ENCODE data around the gene CRYGB. TPM values are rescaled to one million over a fixed set of nuclear protein-coding genes. Genes with fewer than 3 reads are reported as not detected.

CRYGB gene
- polyA plus RNA-seq, 1 of the 3 experiments (the other 2 are of a cell fraction), result not detected

DNA sequence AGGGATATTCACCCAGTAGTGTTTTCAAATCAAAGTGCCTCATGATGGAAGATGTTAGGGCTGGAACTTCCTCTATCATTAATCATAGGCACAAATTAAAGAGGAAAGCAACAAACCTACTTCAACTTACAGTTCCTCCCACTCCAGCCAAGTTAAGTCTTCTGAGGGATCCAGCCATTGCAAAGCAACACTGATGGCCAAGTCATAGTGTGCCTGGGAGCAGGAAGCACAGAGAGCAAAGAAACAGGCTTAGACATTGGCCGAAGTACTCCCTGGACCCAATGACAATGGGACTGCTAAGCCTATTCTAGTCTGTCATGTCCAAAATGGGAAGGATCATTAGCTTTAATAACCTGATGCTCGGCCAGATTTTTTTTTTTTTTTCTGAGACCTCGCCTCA, 36.9 kb upstream of the CRYGB start:
- ChIA-PET POLR2A (no interaction called here), CTCF (no interaction called here)
- Histone ChIP-seq H3F3A (replicated peaks; ENCODE audit: insufficient read depth) (no peaks in the 10 kb centered on the region), H3K27ac (ENCODE audit: low read depth in 2 of 2, low read length in 1 of 2) (no peak overlapping the region), H3K9me3 (no peaks in the 10 kb centered on the region), H3K4me1 (ENCODE audit: control insufficient read depth in 1 of 2, insufficient read depth in 2 of 2, low read depth in 1 of 2, low read length in 1 of 2) (no peaks in the 10 kb centered on the region; a peak in 1 of 4 replicates), H3K79me2 (ENCODE audit: insufficient read depth) (no peaks in the 10 kb centered on the region), H3K27me3 (ENCODE audit: insufficient read depth) (no peaks in the 10 kb centered on the region), H2AFZ (ENCODE audit: low read depth) (no peak overlapping the region), H3K4me2 (no peak overlapping the region), H3K36me3 (replicated peaks in 1 of 2; ENCODE audit: control insufficient read depth in 1 of 2, insufficient read depth in 2 of 2, low read length in 1 of 2) (no peaks in the 10 kb centered on the region), H3K4me3 (ENCODE audit: low read depth in 2 of 2, low read length in 1 of 2) (no peak overlapping the region), H3K9me2 (no peaks in the 10 kb centered on the region), H3K9ac (no peak overlapping the region), H4K20me1 (ENCODE audit: insufficient read depth) (no peaks in the 10 kb centered on the region)
- TF ChIP-seq FOSL2 (IDR thresholded peaks at IDR 0.05; ENCODE audit: borderline replicate concordance, low read depth) (no peak), GABPA (IDR thresholded peaks at IDR 0.05; ENCODE audit: low read depth) (no peak), YY1 (IDR thresholded peaks at IDR 0.05; ENCODE audit: low read depth) (no peak), ELF1 (IDR thresholded peaks at IDR 0.05) (no peak), MEF2A (IDR thresholded peaks at IDR 0.05; ENCODE audit: borderline replicate concordance, low read depth) (no peak), POLR2AphosphoS5 (IDR thresholded peaks at IDR 0.05; ENCODE audit: low read depth, low read length) (no peak), RAD21 (IDR thresholded peaks at IDR 0.05; ENCODE audit: low read length) (no peak), SIN3A (IDR thresholded peaks at IDR 0.05; ENCODE audit: borderline replicate concordance, low read depth, low read length) (no peak), FOXJ3 (CRISPR knock-in tag; IDR thresholded peaks at IDR 0.05) (no peak), MXI1 (IDR thresholded peaks at IDR 0.05; ENCODE audit: low read depth, low read length) (no peak), JUND (IDR thresholded peaks at IDR 0.05) (no peak)
- TF ChIP-seq, protein P1, sequence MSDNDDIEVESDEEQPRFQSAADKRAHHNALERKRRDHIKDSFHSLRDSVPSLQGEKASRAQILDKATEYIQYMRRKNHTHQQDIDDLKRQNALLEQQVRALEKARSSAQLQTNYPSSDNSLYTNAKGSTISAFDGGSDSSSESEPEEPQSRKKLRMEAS (IDR thresholded peaks at IDR 0.05; ENCODE audit: low read depth), result no peak
- TF ChIP-seq, protein P2, sequence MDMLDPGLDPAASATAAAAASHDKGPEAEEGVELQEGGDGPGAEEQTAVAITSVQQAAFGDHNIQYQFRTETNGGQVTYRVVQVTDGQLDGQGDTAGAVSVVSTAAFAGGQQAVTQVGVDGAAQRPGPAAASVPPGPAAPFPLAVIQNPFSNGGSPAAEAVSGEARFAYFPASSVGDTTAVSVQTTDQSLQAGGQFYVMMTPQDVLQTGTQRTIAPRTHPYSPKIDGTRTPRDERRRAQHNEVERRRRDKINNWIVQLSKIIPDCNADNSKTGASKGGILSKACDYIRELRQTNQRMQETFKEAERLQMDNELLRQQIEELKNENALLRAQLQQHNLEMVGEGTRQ (IDR thresholded peaks at IDR 0.05; ENCODE audit: borderline replicate concordance, low read depth, low read length), result no peak
- TF ChIP-seq, protein P3, sequence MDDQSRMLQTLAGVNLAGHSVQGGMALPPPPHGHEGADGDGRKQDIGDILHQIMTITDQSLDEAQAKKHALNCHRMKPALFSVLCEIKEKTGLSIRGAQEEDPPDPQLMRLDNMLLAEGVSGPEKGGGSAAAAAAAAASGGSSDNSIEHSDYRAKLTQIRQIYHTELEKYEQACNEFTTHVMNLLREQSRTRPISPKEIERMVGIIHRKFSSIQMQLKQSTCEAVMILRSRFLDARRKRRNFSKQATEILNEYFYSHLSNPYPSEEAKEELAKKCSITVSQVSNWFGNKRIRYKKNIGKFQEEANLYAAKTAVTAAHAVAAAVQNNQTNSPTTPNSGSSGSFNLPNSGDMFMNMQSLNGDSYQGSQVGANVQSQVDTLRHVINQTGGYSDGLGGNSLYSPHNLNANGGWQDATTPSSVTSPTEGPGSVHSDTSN (IDR thresholded peaks at IDR 0.05), result no peak
- TF ChIP-seq, protein P4, sequence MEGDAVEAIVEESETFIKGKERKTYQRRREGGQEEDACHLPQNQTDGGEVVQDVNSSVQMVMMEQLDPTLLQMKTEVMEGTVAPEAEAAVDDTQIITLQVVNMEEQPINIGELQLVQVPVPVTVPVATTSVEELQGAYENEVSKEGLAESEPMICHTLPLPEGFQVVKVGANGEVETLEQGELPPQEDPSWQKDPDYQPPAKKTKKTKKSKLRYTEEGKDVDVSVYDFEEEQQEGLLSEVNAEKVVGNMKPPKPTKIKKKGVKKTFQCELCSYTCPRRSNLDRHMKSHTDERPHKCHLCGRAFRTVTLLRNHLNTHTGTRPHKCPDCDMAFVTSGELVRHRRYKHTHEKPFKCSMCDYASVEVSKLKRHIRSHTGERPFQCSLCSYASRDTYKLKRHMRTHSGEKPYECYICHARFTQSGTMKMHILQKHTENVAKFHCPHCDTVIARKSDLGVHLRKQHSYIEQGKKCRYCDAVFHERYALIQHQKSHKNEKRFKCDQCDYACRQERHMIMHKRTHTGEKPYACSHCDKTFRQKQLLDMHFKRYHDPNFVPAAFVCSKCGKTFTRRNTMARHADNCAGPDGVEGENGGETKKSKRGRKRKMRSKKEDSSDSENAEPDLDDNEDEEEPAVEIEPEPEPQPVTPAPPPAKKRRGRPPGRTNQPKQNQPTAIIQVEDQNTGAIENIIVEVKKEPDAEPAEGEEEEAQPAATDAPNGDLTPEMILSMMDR (IDR thresholded peaks at IDR 0.05), result no peak
- TF ChIP-seq, protein P5, sequence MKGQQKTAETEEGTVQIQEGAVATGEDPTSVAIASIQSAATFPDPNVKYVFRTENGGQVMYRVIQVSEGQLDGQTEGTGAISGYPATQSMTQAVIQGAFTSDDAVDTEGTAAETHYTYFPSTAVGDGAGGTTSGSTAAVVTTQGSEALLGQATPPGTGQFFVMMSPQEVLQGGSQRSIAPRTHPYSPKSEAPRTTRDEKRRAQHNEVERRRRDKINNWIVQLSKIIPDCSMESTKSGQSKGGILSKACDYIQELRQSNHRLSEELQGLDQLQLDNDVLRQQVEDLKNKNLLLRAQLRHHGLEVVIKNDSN (IDR thresholded peaks at IDR 0.05; ENCODE audit: borderline replicate concordance, low read depth), result no peak
- DNase-seq, result no peak
- 56% methylated on average over 3 of the region's 3 CpGs for WGBS (ENCODE audit: low lambda C conversion rate)
